GM18505 (cell line): ENCODE measurements around the gene LEMD2.

ENCODE experiments used
- ATAC-seq: cut with Tn5 transposase; IDR thresholded peaks from one replicate; pipeline ENCODE4 v1.9.1; 2021; ENCODE audit not compliant: unreplicated experiment
- POLR2A ChIP-seq: IDR thresholded peaks from 4 replicates; pipeline ENCODE4 v1.6.1; 2011; ENCODE audit warnings: borderline replicate concordance; ENCODE audit not compliant: insufficient read depth, insufficient read length; ENCODE audit errors: extremely low read depth

Gene LEMD2

GRCh38 chr6:33782561-33782960, 6.4 kb downstream of the LEMD2 start:
- ATAC-seq: no peak

GRCh38 chr6:33781131-33781975, 7.6 kb downstream of the LEMD2 start:
- no peak for ATAC-seq
- no peak for TF ChIP-seq POLR2A

More at GRCh38 chr6:33782561-33782960, 6.4 kb downstream of the LEMD2 start:
- no peak for TF ChIP-seq POLR2A

DNA sequence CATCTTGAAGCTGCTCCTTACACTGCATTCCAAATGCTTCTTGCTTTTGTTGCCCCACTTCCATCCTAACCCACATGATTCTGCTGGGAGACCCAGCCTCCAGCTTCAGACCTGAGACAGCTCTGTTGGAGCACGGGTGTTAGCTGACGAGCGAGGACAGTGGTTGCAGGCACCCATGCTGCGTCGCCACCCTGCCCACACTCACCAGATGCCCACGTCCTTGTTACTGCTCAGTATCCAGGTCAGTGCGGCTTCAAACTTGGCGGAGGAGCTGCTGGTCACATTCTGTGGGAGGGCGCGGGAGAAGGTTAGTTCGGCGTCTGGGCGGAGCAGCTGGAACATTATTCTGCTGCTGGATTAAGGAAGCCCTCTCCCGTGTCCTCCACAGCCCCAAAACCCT, 9.0 kb downstream of the LEMD2 start:
- no peak for TF ChIP-seq POLR2A
- ATAC-seq: no peak

DNA sequence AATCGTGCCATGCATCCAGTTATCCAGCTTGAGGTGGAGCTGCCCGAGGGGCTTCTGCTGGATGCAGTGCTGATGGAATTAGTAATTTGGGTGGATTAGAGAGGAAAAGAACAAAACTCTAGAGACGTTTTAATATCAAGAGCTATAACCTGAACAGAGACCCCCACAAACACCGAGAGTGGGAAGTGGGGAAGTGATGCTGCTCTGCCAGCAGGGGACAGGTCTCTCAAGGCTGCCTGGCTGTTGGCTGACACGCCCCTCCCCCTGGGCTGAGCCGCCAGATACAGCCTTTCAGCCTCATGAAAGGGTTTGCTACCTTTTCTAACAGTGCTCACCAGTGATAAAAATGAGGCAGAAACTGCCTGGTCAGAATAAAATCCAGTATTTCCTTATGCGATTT, 9.6 kb downstream of the LEMD2 start:
- TF ChIP-seq POLR2A: no peak
- ATAC-seq: no peak

DNA sequence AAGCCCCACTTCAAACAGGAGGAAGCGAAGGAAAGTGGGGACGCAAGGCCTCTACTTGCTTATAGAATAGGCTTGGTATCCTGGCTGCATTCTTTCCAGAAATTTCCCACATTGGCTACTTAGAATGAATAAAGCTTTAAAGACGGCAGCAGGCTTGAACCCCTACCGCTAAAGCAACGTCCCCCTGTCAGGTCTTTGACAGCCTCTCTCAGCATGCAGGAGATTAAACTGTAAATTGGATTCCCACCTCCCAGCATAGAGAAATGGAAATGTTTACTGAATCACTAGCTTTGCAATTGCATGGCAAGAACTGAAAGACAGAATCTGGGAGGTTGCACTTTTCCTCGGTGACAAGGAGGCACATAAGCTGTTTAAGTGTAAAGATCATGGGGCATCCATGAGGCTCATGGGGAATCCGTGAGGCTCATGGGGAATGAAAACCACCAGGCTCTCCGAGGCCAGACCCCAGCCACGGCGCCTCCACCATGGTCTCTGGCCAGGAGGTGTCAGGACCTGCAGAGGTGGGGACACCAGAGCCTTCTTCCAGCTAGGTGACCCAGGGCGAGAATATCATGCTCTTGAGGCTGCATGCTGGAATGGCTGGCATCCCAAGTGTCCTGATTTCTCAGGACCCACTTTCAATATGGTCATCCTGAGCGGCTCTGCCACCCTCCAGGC, 10.3 kb downstream of the LEMD2 start:
- ATAC-seq: no peak
- no peak for TF ChIP-seq POLR2A

GRCh38 chr6:33777398-33778388, 11.2 kb downstream of the LEMD2 start:
- ATAC-seq: no peak
- TF ChIP-seq POLR2A: no peak

- TF ChIP-seq POLR2A: no peak
Observed at GRCh38 chr6:33776764-33777163, 12.2 kb downstream of the LEMD2 start.

GRCh38 chr6:33776186-33776585, 12.7 kb downstream of the LEMD2 start:
- TF ChIP-seq POLR2A: no peak
- ATAC-seq: no peak

More at GRCh38 chr6:33776764-33777163, 12.2 kb downstream of the LEMD2 start:
- no peak for ATAC-seq

GRCh38 chr6:33774774-33775173, 14.2 kb downstream of the LEMD2 start:
- no peak for TF ChIP-seq POLR2A
- no peak for ATAC-seq

DNA sequence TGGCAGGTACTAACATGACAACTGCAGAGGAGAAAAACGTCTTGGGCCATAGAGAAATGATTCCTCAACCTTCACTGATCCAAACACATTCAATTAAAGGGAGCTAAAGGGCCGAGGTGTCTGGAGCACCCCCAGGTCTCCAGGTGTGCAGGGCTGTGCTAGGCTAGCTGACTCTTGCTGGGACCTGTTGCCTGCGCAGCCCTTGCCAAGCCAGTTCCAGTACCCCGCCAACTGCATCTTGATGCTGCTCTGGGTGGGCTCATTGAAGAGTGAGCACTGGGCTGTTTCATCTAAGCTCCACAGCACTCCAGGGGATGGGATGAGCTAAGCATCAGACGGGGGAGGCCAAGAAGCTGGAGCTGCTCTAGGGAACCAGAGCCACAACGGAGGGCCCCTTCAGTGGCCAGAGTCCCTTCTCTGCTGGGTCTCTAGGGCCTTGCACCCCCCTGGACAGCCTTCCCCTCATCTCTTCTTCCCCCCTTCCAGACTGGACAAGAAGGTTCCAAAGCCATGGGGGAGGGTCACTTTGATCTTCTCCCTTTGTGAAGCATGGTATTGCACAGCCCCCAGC, 15.9 kb downstream of the LEMD2 start:
- ATAC-seq: no peak
- no peak for TF ChIP-seq POLR2A

DNA sequence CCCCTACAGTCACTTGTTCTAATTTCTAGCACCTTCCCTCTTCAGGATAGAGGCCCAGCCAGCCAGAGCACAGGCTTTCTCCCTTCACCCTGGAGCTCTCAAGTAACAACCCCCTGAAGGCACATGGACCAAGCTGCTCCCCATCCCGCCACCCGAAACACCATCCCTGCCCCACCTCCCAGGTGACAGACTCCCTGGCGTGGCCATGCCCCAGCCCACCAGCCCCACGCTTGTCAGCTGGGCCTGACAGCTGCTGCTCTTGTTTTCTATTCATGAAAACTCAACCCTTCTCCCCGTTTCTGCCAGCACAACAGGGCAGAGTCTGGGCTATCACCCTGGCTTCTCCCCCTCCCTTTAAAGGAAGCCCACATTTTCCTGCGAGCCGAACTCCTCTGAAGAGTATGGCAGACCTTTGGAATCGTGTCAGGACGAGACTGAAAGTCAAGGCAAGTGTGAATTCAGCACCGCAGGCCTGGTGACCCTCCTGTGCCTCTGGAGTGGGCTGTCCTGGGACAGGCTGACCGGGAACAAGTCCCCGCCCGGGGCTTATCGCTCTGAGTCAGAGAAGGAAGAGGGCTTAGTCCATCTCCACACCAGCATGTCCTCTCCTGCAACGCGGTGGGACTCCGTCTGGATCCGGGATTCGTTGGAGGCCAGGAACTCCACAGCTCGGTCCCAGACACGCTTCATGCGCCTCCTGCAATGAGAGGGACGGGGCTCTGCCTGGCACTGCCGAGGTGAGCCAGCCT, 16.7 kb downstream of the LEMD2 start:
- ATAC-seq: no peak
- TF ChIP-seq POLR2A: no peak
